GM23248 (cell line): ENCODE results near the gene NHEJ1. TPM values are rescaled to one million over a fixed set of nuclear protein-coding genes. Genes with fewer than 3 reads are reported as not detected.

Experiments
- DNase-seq: peaks from one replicate; pipeline ENCODE4 v3.0.0-alpha.2; 2015
- H2AFZ ChIP-seq: fragments of 200-600 bp; sonication (generic); 2 replicates; pipeline ENCODE4 v1.6.1; 2016; ENCODE audit warnings: antibody characterized with exemption
- H3F3A ChIP-seq: fragments of 200-600 bp; sonication (generic); 2 replicates; pipeline ENCODE4 v1.6.1; 2016; ENCODE audit warnings: mild to moderate bottlenecking, antibody characterized with exemption, mixed run types; ENCODE audit not compliant: insufficient read depth
- H3K27ac ChIP-seq: fragments of 200-600 bp; sonication (generic); 2 replicates; pipeline ENCODE4 v1.5.1; 2016; ENCODE audit warnings: mild to moderate bottlenecking
- H3K27me3 ChIP-seq: fragments of 200-600 bp; sonication (generic); replicated peaks from 2 replicates; pipeline ENCODE4 v1.6.1; 2016; ENCODE audit warnings: mild to moderate bottlenecking; ENCODE audit not compliant: insufficient read depth
- H3K36me3 ChIP-seq: fragments of 200-600 bp; sonication (generic); 2 replicates; pipeline ENCODE4 v1.6.1; 2016; ENCODE audit warnings: low read depth, mild to moderate bottlenecking
- H3K4me1 ChIP-seq: fragments of 200-600 bp; sonication (generic); 2 replicates; pipeline ENCODE4 v1.6.1; 2016; ENCODE audit warnings: mild to moderate bottlenecking; ENCODE audit not compliant: insufficient read depth
- H3K4me2 ChIP-seq: fragments of 200-600 bp; sonication (generic); one replicate; pipeline ENCODE4 v1.6.1; 2016; ENCODE audit warnings: mild to moderate bottlenecking; ENCODE audit not compliant: unreplicated experiment
- H3K4me3 ChIP-seq: fragments of 200-600 bp; sonication (generic); 2 replicates; pipeline ENCODE4 v1.5.1; 2016; ENCODE audit warnings: mild to moderate bottlenecking
- H3K79me2 ChIP-seq: fragments of 200-600 bp; sonication (generic); 2 replicates; pipeline ENCODE4 v1.6.1; 2016; ENCODE audit warnings: mild to moderate bottlenecking; ENCODE audit not compliant: insufficient read depth
- H3K9ac ChIP-seq: fragments of 200-600 bp; sonication (generic); 2 replicates; pipeline ENCODE4 v1.6.1; 2016; ENCODE audit warnings: mild to moderate bottlenecking
- H3K9me2 ChIP-seq: fragments of 200-600 bp; sonication (generic); 2 replicates; pipeline ENCODE4 v1.6.1; 2016; ENCODE audit warnings: mixed run types, mild to moderate bottlenecking, moderate library complexity; ENCODE audit not compliant: insufficient read depth
- H3K9me3 ChIP-seq: fragments of 200-600 bp; sonication (generic); one replicate; pipeline ENCODE4 v1.6.1; 2017; ENCODE audit warnings: low read depth
- H4K20me1 ChIP-seq: fragments of 200-600 bp; sonication (generic); 2 replicates; pipeline ENCODE4 v1.6.0; 2016; ENCODE audit not compliant: insufficient read depth
- EZH2 ChIP-seq: fragments of 200-600 bp; sonication (generic); IDR thresholded peaks from 2 replicates; pipeline ENCODE4 v1.6.1; 2018; ENCODE audit warnings: antibody characterized with exemption, mild to moderate bottlenecking; ENCODE audit not compliant: insufficient read depth, poor library complexity, severe bottlenecking
- EZH2phosphoT487 ChIP-seq: fragments of 200-600 bp; sonication (generic); IDR thresholded peaks from 2 replicates; pipeline ENCODE4 v1.6.1; 2018; ENCODE audit warnings: antibody characterized with exemption, moderate library complexity, mild to moderate bottlenecking, low read depth; ENCODE audit not compliant: insufficient read depth
- WGBS, 2 experiments: methylation state at CpG; one replicate each; pipeline ENCODE4 v1.1.6; 2015 to 2017; ENCODE audit warnings: low lambda C conversion rate in 2 of 2, low coverage in 1 of 2; ENCODE audit errors: missing lambda C conversion rate in 2 of 2; 5-methylcytosine and 5-hydroxymethylcytosine counted together
- in situ Hi-C: fragments of 300-500 bp; cut with MboI; formaldehyde crosslinking; loops from 2 replicates; pipeline ENCODE4 v1.15.0; 2020
- polyA plus RNA-seq: library from polyadenylated mRNA; unstranded; fragments of >200 nt; fragmentation: Nextera tagmentation; extraction: Ambion mirVana; gene quantifications from 2 replicates; pipeline ENCODE4 v1.2.1, GENCODE V29; 2016
- total RNA-seq: library from RNA; depleted of rRNA; stranded (reverse); fragments of >200 nt; shearing (Covaris generic); gene quantifications from 2 replicates; pipeline ENCODE4 v1.2.3, GENCODE V29; 2014

Gene NHEJ1
- total and polyA plus RNA-seq, 2 experiments from 2014 or later, result 8.3 to 16.1 TPM

DNA sequence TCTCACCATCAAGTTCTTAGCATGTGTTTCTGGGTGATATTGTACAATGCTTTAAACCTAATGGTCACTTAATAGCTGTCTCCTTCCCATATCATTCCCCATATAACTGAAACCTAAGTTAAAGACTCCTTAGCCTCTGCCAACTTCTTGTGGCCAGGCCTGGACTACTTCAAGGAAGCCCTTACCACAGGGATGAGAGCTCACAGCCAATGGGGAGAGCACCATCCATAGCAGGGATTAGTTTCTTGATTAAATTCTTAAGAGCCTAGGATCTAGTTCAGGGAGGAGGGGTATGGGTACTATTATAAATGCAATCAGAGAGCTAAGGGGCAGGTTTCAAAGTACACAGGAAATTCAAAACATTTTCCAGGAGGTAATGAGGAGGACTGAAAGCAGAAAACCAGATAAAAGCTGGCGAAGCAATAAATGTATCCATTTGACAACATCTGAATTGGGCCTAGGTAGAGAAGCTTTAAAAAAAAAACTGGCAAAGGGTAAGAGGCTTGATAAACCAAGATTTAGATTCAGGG is 65.1 kb downstream of the NHEJ1 start:
- TF ChIP-seq EZH2 (no peak), EZH2phosphoT487 (no peak)
- peaks cover 9% of the 10 kb centered on the region for H3K4me1 ChIP-seq
- no peak overlapping the region for H3K4me3 ChIP-seq
- H2AFZ ChIP-seq, result no peak overlapping the region
- in situ Hi-C loops, result no loop called here
- WGBS, 2 experiments, result 58 to 69% methylated on average over 1 of the region's 1 CpG
- H3K9me2 ChIP-seq, result 0 out of 2 replicates have a peak, but pooled peaks cover 8% of the 10 kb centered on the region
- H3K4me2 ChIP-seq, result no peak overlapping the region
- peaks cover 15% of the 10 kb centered on the region for H3F3A ChIP-seq
- no peaks in the 10 kb centered on the region for H3K79me2 ChIP-seq
- DNase-seq, result no peak
- H3K9me3 ChIP-seq, result no peaks in the 10 kb centered on the region
- no peak overlapping the region for H3K9ac ChIP-seq
- no peaks in the 10 kb centered on the region for H3K27me3 ChIP-seq
- no peak overlapping the region for H3K27ac ChIP-seq
- H3K36me3 ChIP-seq, result no peaks in the 10 kb centered on the region
- H4K20me1 ChIP-seq, result no peaks in the 10 kb centered on the region

DNA sequence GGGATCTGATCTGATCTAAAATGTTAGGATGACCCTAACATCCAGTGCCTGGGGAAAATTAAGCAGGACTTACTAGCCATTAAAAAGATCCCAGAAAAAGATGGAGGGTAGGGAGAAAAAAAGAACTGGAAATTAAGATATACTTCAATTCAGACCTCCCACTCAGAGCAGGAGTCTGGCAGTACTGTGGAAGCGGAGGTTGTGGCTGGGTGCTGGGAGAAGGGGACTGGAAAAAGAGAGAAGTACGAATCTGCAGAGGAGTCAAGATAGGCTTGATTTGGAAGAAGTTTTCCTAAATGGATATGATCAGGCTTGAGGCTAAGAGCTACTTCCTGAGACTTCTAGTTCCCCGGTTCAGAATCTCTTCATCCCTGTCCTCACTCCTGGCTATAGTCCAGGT is 66.4 kb downstream of the NHEJ1 start:
- Histone ChIP-seq H3F3A (peaks cover 5% of the 10 kb centered on the region), H3K79me2 (no peaks in the 10 kb centered on the region), H3K4me1 (peaks cover 4% of the 10 kb centered on the region), H3K4me3 (no peak overlapping the region), H3K9me3 (no peaks in the 10 kb centered on the region), H3K4me2 (no peak overlapping the region), H3K9me2 (0 out of 2 replicates have a peak, but pooled peaks cover 8% of the 10 kb centered on the region), H3K36me3 (no peaks in the 10 kb centered on the region), H4K20me1 (no peaks in the 10 kb centered on the region), H3K27me3 (no peaks in the 10 kb centered on the region), H3K9ac (no peak overlapping the region), H3K27ac (no peak overlapping the region), H2AFZ (no peak overlapping the region)
- DNase-seq, result no peak
- in situ Hi-C loops, result no loop called here
- 97 to 98% methylated on average over 3 of the region's 3 CpGs for WGBS, 2 experiments
- TF ChIP-seq EZH2phosphoT487, result no peak
- no peak for TF ChIP-seq EZH2

DNA sequence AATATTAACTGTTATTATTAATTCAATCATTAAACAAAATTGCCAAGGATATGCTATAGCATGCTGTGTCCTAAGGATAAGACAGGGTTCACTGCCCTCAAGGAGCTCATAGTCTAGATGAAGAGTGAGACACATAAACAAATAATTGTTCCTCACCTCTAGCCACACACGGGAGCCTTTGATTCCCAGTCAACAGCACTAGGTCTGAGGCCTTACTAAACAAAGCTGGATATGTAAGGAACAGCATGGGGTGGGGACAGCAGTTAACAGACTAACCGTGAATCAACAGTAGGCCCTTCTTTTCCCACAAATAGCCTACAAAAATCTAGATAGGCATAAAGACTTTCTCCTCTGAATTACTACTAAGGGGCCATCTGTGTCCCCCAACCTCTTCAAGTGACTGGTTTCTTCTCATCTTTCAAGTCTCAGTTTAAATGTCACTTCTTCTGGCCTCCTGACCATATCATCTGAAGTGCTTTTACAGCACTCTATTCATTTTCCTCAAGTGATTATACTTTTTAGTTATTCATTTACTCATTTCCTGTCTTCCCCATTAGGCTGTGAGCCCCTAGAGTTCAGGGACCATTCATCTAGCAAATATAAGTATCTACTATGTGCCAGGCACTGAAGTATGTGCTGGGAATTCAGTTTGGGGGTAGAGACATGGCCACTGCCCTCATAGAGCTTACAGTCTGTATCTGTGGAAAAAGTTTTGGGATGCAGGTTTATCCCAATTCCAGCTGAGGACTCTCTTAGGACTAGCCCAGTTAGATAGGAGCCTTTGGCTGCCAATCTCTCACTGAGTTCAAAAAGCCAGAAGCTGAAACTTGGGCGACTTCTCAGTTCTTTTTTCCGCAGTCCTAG is 69.9 kb downstream of the NHEJ1 start:
- H3K4me3 ChIP-seq, result no peak overlapping the region
- H3F3A ChIP-seq, result no peaks in the 10 kb centered on the region
- no peaks in the 10 kb centered on the region for H4K20me1 ChIP-seq
- no peak overlapping the region for H2AFZ ChIP-seq
- TF ChIP-seq EZH2 (no peak), EZH2phosphoT487 (no peak)
- in situ Hi-C loops, result no loop called here
- H3K9ac ChIP-seq, result no peak overlapping the region
- no peak overlapping the region for H3K27ac ChIP-seq
- H3K27me3 ChIP-seq, result no peaks in the 10 kb centered on the region
- no peaks in the 10 kb centered on the region for H3K4me1 ChIP-seq
- H3K9me3 ChIP-seq, result no peaks in the 10 kb centered on the region
- no peak for DNase-seq
- no peaks in the 10 kb centered on the region for H3K9me2 ChIP-seq
- no peaks in the 10 kb centered on the region for H3K79me2 ChIP-seq
- no peak overlapping the region for H3K4me2 ChIP-seq
- no peaks in the 10 kb centered on the region for H3K36me3 ChIP-seq
- 62% methylated on average over 4 of the region's 4 CpGs for WGBS, 2 experiments

DNA sequence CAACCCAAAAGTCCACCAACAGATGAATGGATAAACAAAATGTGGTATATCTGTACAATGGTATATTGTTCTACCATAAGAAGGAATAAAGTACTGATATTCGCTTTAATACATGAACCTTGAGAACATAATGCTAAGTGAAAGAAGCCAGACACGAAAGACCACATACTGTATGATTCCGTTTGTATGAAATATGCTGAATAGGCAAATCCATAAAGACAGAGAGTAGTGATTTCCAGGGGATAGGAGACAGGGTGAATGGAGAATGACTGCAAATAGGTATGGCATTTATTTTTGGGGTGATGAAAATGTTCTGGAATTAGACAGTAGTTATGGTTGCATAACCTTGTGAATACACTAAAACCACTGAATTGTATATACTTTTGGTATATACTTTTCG is 71.3 kb downstream of the NHEJ1 start:
- no peak overlapping the region for H3K9ac ChIP-seq
- no peak for TF ChIP-seq EZH2phosphoT487
- TF ChIP-seq EZH2, result no peak
- H3K4me3 ChIP-seq, result no peak overlapping the region
- no peaks in the 10 kb centered on the region for H3F3A ChIP-seq
- no peaks in the 10 kb centered on the region for H3K9me3 ChIP-seq
- H3K4me2 ChIP-seq, result no peak overlapping the region
- H3K27ac ChIP-seq, result no peak overlapping the region
- no peaks in the 10 kb centered on the region for H3K36me3 ChIP-seq
- no peaks in the 10 kb centered on the region for H3K79me2 ChIP-seq
- no peak overlapping the region for H2AFZ ChIP-seq
- no peak for DNase-seq
- no peaks in the 10 kb centered on the region for H3K27me3 ChIP-seq
- H4K20me1 ChIP-seq, result no peaks in the 10 kb centered on the region
- no peaks in the 10 kb centered on the region for H3K9me2 ChIP-seq
- 94 to 95% methylated on average over 4 of the region's 4 CpGs for WGBS, 2 experiments
- in situ Hi-C loops, result no loop called here
- no peaks in the 10 kb centered on the region for H3K4me1 ChIP-seq
